GM18520 (cell line): ENCODE data around the gene CALHM1.
"Not testable (repeated sequence)": the region's sequence is repeated elsewhere in the genome, so short reads cannot be mapped to it uniquely, and the experiment has no call there.

Experiments used
- ATAC-seq: cut with Tn5 transposase; IDR thresholded peaks from one replicate; pipeline ENCODE4 v1.9.1; 2021; ENCODE audit not compliant: unreplicated experiment

Gene CALHM1

DNA sequence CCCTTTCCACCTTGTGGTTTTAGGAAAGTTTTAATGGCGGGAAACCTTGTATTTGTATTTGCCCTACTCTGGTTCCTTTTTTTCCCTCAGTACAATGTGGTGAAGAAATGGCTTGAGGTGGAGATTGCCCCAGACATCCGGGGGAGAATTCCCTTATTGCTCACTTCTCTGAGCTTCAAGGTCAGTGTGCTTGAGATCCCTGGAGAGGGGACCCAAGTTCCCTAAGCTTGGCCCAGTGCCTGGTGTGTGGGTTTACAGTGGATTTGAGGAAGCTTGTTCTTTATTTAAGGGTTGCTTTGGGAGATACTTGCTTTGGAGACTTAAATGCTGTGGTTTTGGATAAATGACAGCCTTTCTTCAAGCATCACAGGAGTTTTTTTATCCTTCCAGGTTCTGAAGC lies 24.8 kb downstream of the CALHM1 start:
- ATAC-seq = no peak

- no peak for ATAC-seq
Measured at GRCh38 chr10:103431902-103432301, 26.8 kb downstream of the CALHM1 start.

GRCh38 chr10:103429647-103430046 lies 29.1 kb downstream of the CALHM1 start:
- ATAC-seq = no peak

DNA sequence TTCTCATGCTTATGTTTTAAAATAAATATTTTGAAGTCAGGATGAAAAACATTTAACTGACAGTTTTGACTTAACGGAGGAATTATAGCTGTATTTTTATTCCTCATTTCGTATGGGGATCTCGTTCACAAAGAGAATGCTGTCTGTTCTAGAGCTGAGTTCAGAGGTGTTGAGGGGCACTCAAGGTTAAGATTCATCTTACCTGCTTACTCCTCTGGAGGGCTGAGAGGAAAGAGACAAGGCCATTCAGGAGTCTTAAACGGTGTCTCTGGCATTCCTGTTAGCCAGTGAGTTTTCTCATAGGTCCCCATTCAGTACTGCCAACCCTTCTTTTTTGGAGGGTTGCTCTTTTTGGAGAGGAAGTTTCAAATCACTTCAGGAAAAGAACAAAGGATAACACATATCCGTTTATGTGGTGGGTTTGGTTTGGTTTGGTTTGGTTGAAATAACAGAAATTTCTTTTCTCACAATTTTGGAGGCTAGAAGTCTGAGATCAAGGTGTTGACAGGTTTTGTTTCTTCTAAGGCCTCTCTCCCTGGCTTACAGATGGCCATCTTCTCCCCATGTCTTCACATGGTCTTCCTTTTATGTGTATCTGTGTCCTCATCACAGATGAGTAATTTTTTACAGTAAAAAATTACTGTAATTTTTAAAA lies 29.6 kb downstream of the CALHM1 start:
- ATAC-seq = no peak

DNA sequence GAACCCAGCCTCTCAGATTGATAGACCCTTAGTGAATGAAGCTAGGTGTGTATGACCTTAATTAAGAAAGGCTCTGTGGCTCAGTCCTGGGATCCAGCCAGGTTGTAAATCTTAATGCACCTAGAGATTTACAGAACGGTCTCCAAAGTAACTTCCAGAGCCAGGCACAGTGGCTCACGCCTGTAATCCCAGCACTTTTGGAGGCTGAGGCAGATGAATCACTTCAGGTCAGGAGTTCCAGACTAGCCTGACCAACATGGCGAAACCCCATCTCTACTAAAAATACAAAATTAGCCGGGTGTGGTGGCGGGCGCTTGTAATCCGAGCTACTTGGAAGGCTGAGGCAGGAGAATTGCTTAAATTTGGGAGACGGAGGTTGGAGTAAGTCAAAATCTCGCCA lies 30.8 kb downstream of the CALHM1 start:
- ATAC-seq = no peak

- ATAC-seq = no peak
Measured at GRCh38 chr10:103423748-103424147, 35.0 kb downstream of the CALHM1 start.

DNA sequence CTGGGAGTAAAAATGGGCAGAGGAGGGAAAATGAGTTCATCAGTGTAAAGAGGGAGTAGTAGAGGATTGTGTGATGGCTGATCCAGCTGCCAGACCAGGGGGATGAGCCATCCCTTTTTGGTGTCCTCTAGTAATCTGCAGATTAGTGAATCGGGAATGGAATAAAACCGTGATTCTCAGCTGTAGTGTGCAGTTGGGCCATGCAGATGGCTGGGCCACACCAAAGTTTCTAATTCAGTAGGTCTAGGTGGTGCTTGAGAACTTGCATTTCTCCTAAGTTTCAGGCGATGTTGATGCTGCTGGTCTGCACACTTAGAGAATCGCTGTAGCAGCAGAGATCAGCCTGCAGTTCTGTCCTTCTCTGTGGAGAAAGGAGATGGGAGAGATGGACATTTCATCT lies 39.6 kb downstream of the CALHM1 start:
- ATAC-seq = no peak

DNA sequence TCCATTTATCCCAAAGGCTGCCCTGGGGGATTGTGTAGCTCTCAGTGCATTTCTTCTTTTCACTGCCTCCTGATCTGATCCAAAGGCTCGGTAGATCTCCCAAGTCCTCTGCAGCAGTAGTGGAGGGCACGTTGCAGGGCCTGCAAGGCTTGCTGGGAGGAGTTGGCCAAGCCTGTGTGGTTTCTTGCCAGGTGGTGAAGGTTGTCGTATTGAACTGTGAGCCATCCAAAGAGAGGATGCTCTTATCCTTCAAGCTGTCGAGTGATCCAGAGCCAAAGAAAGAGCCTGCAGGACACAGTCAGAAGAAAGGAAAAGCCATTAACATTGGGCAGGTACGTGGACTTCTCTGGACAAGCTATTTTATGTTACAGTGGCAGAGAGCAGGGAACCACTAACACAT lies 41.1 kb downstream of the CALHM1 start:
- ATAC-seq = no peak

- not testable (repeated sequence) for ATAC-seq
Measured at GRCh38 chr10:103417148-103417469, 41.6 kb downstream of the CALHM1 start.

DNA sequence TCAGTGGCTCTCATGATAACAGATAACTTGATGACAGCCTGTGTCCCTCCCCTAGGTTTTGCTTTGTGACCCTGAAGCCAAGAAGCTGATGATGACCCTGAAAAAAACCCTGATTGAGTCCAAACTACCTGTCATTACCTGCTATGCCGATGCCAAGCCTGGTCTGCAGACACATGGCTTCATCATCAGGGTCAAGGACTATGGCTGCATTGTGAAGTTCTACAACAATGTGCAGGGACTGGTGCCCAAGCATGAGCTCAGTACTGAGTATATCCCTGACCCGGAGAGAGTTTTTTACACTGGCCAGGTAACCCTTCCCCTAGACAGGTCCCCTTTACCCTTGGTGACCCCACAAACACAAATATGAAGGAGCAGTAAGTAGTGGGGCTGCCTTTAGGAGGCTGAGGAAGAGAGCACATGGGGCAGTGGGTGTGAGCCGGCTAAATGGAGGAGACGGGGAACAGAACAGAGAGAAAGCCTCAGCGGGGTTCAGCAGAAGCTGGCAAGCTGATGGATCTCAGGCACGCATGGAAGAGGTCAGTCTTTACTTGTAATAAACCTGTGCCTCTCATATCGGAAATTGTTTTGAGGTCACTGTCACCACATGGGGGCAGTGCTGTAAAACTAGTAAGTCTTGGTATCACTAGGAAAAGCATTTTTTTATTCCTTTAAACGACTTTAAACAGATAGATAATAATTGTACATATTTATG lies 42.1 kb downstream of the CALHM1 start:
- no peak for ATAC-seq

DNA sequence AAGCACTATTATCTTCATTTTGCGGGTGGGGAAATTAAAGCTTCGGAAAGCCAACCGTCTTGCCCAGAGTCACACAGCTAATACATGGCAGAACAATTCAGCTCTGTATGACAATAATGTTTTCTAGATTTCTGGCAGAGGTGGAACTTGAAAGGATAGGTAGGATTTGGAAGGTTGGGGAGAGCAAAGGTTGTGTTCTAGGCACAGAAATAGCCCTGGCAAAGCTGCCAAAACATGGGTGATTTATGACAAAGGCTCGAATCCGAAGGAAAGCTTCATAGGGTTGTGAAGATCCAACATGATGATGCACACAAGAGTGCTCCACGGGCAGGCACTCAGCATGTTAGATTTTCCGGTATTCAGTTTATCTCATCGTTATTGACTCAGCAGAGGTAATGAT lies 43.1 kb downstream of the CALHM1 start:
- no peak for ATAC-seq

- no peak for ATAC-seq
Measured at GRCh38 chr10:103413564-103413963, 45.1 kb downstream of the CALHM1 start.
